ENCODE data around the gene MYO19. TPM values are rescaled to one million over a fixed set of nuclear protein-coding genes. Genes with fewer than 3 reads are reported as not detected.

The MYO19 gene
- total and polyA plus RNA-seq, 2 of the 8 experiments (the other 6 are each of a cell fraction or from before 2014, with no cell fraction given) = 126 to 163 TPM

GRCh38 chr17:36469733-36470132, 64.9 kb downstream of the MYO19 start:
- no peak overlapping the region for H2BK12ac ChIP-seq (ENCODE audit: low read depth, low read length)
- CTCF ChIA-PET (ENCODE audit: partially characterized antibody) = interaction anchor here (0.8 to 2.6 kb wide), 5 partner anchors 9 to 13 kb away, joined by 3 to 17 read pairs (median 3); no protein-coding TSS in a partner anchor
- TF ChIP-seq TAF7 (optimal IDR thresholded peaks at IDR 0.05; ENCODE audit: borderline replicate concordance, low read depth, low read length) (no peak), GABPA (IDR thresholded peaks at IDR 0.05; ENCODE audit: borderline replicate concordance, insufficient read depth, low read length) (no peak), JUND (IDR thresholded peaks at IDR 0.05; ENCODE audit: low read length) (no peak), POU5F1 (IDR thresholded peaks at IDR 0.05; ENCODE audit: low read depth, low read length) (no peak), NRF1 (IDR thresholded peaks at IDR 0.05; ENCODE audit: low read depth, low read length) (no peak), POLR2AphosphoS5 (IDR thresholded peaks at IDR 0.05; ENCODE audit: low read depth, low read length) (no peak), JUN (IDR thresholded peaks at IDR 0.05; ENCODE audit: low read depth, low read length) (no peak), GTF2F1 (IDR thresholded peaks at IDR 0.05; ENCODE audit: borderline replicate concordance, low read depth, low read length) (no peak), CBX8 (IDR thresholded peaks at IDR 0.05; ENCODE audit: borderline replicate concordance, low read depth, low read length) (no peak), RAD21 (IDR thresholded peaks at IDR 0.05 in 1 of 2, conservative IDR thresholded peaks at IDR 0.05 in 1 of 2; ENCODE audit: low read depth in 2 of 2, low read length in 2 of 2) (no peak), SRF (IDR thresholded peaks at IDR 0.05; ENCODE audit: low read depth, low read length) (no peak), HDAC6 (IDR thresholded peaks at IDR 0.05; ENCODE audit: low read depth, low read length) (no peak), TEAD4 (IDR thresholded peaks at IDR 0.05; ENCODE audit: low read depth, low read length) (no peak), KDM5A (IDR thresholded peaks at IDR 0.05; ENCODE audit: low read length) (no peak)

More at GRCh38 chr17:36469733-36470132, 64.9 kb downstream of the MYO19 start:
- Histone ChIP-seq H3K23me2 (ENCODE audit: low read depth, low read length) (no peaks in the 10 kb centered on the region), H3K4ac (replicated peaks; ENCODE audit: insufficient read length, low read depth, low read length) (no peak overlapping the region), H4K8ac (ENCODE audit: extremely low read depth, insufficient read depth, low read length) (no peak overlapping the region), H3K79me1 (ENCODE audit: low read depth, low read length) (no peaks in the 10 kb centered on the region), H2AFZ (ENCODE audit: low read length) (no peak overlapping the region), H3K23ac (ENCODE audit: insufficient read length) (no peak overlapping the region), H3K27ac (ENCODE audit: low read depth, low read length) (no peak overlapping the region), H3K36me3 (ENCODE audit: control insufficient read depth in 2 of 4, insufficient read depth in 4 of 4, low read length in 3 of 4) (no peaks in the 10 kb centered on the region), H3K56ac (replicated peaks; ENCODE audit: insufficient read length, low read depth, low read length) (no peak overlapping the region), H2BK120ac (replicated peaks; ENCODE audit: low read depth, low read length) (no peak overlapping the region), H3K4me3 (ENCODE audit: extremely low read depth in 1 of 4, insufficient read depth in 2 of 4, low read depth in 3 of 4, low read length in 4 of 4) (no peak overlapping the region), H2BK15ac (ENCODE audit: low read length) (no peak overlapping the region), H3K14ac (ENCODE audit: insufficient read length) (no peak overlapping the region), H4K20me1 (replicated peaks in 1 of 2; ENCODE audit: control insufficient read depth in 1 of 2, insufficient read depth in 2 of 2, low read length in 2 of 2) (peaks cover 0 to 2% of the 10 kb centered on the region in 2 experiments), H3K4me2 (ENCODE audit: insufficient read depth in 1 of 2, low read depth in 2 of 2, low read length in 2 of 2) (no peak overlapping the region), H3K18ac (ENCODE audit: extremely low read depth, low read length) (no peak overlapping the region), H3K4me1 (replicated peaks in 1 of 4; ENCODE audit: control insufficient read depth in 3 of 4, insufficient read depth in 4 of 4, low read length in 3 of 4) (0 out of 7 replicates have a peak, but pooled peaks cover 0 to 2% (median 0%) of the 10 kb centered on the region in 4 experiments), H3K79me2 (ENCODE audit: control insufficient read depth in 1 of 2, insufficient read depth in 2 of 2, low read length in 2 of 2) (no peaks in the 10 kb centered on the region), H3K9me3 (ENCODE audit: insufficient read depth in 2 of 2, low read depth in 1 of 2, low read length in 1 of 2) (no peaks in the 10 kb centered on the region), H2BK20ac (ENCODE audit: low read length) (no peak overlapping the region), H3K9ac (replicated peaks in 1 of 4; ENCODE audit: extremely low read depth in 1 of 4, low read depth in 3 of 4, low read length in 3 of 4) (no peak overlapping the region), H4K5ac (ENCODE audit: insufficient read length, low read depth, low read length) (no peak overlapping the region), H3K27me3 (replicated peaks in 1 of 4; ENCODE audit: control insufficient read depth in 3 of 4, extremely low read depth in 1 of 4, insufficient read depth in 3 of 4, low read length in 3 of 4) (peaks cover 4 to 16% (median 14%) of the 10 kb centered on the region in 4 experiments), H2BK5ac (ENCODE audit: low read depth, low read length) (no peak overlapping the region), H4K91ac (replicated peaks; ENCODE audit: insufficient read length, low read length) (no peak overlapping the region), H2AK5ac (ENCODE audit: low read depth, low read length) (no peak overlapping the region)
- FAIRE-seq = no peak
- WGBS, 2 experiments (ENCODE audit: extremely low coverage in 1 of 2, insufficient coverage in 1 of 2, insufficient read length in 1 of 2, insufficient replicate concordance in 2 of 2, low coverage in 1 of 2, low lambda C conversion rate in 2 of 2, missing lambda C conversion rate in 1 of 2) = 63% methylated on average over 7 of the region's 7 CpGs; no CpG with 5 or more reads in 1 of the 2 experiments
- no peak for DNase-seq (ENCODE audit: low read depth in 1 of 2, low spot score in 2 of 2)
- POLR2A ChIA-PET (ENCODE audit: partially characterized antibody) = no interaction called here

Measured in H1 (cell line).